DOHH2 (cell line): ENCODE data around the gene MIF.
"Not testable (repeated sequence)": the region's sequence is repeated elsewhere in the genome, so short reads cannot be mapped to it uniquely, and the experiment has no call there.

ENCODE experiments used
- H3F3A ChIP-seq: fragments of 200-600 bp; sonication (generic), shearing (Covaris generic); 2 replicates; pipeline ENCODE4 v1.6.0; 2016; ENCODE audit warnings: antibody characterized with exemption, mild to moderate bottlenecking; ENCODE audit not compliant: control insufficient read depth, insufficient read depth
- H3K27ac ChIP-seq: fragments of 200-600 bp; sonication (generic); 2 replicates; pipeline ENCODE4 v1.5.1; 2014; ENCODE audit warnings: low read depth, mild to moderate bottlenecking, low read length, moderate library complexity
- H3K27me3 ChIP-seq: fragments of 200-600 bp; sonication (generic); 2 replicates; pipeline ENCODE4 v1.6.1; 2014; ENCODE audit warnings: mild to moderate bottlenecking, low read length, mixed read lengths; ENCODE audit not compliant: control insufficient read depth
- H3K36me3 ChIP-seq: fragments of 200-600 bp; sonication (generic); 2 replicates; pipeline ENCODE4 v1.6.1; 2014; ENCODE audit warnings: mild to moderate bottlenecking, low read length, moderate library complexity, mixed read lengths; ENCODE audit not compliant: control insufficient read depth
- H3K4me1 ChIP-seq: fragments of 200-600 bp; sonication (generic); 2 replicates; pipeline ENCODE4 v1.6.1; 2014; ENCODE audit warnings: mild to moderate bottlenecking, low read length, mixed read lengths; ENCODE audit not compliant: control insufficient read depth
- H3K4me2 ChIP-seq: fragments of 200-600 bp; sonication (generic); 2 replicates; pipeline ENCODE4 v1.6.0; 2014; ENCODE audit warnings: mild to moderate bottlenecking, low read length, moderate library complexity
- H3K4me3 ChIP-seq: fragments of 200-600 bp; sonication (generic); 2 replicates; pipeline ENCODE4 v1.5.1; 2014; ENCODE audit warnings: mild to moderate bottlenecking, low read length, mixed read lengths
- H3K79me2 ChIP-seq: fragments of 200-600 bp; sonication (generic); 2 replicates; pipeline ENCODE4 v1.6.1; 2014; ENCODE audit warnings: mild to moderate bottlenecking, low read length, mixed read lengths; ENCODE audit not compliant: control insufficient read depth
- H3K9me2 ChIP-seq: fragments of 200-600 bp; sonication (generic); replicated peaks from 2 replicates; pipeline ENCODE4 v1.6.1; 2014; ENCODE audit warnings: mild to moderate bottlenecking, low read length, mixed read lengths; ENCODE audit not compliant: control insufficient read depth
- H3K9me3 ChIP-seq: fragments of 200-600 bp; sonication (generic); 2 replicates; pipeline ENCODE4 v1.6.1; 2014; ENCODE audit warnings: antibody characterized with exemption, low read length, mixed read lengths; ENCODE audit not compliant: control insufficient read depth, insufficient read depth
- H4K20me1 ChIP-seq: fragments of 200-600 bp; sonication (generic); 2 replicates; pipeline ENCODE4 v1.6.0; 2014; ENCODE audit warnings: low read depth, mild to moderate bottlenecking, antibody characterized with exemption, low read length, moderate library complexity; ENCODE audit not compliant: control insufficient read depth, insufficient read depth
- CTCF ChIP-seq: fragments of 200-600 bp; sonication (generic); IDR thresholded peaks from one replicate; pipeline ENCODE4 v1.5.1; 2014; ENCODE audit warnings: antibody characterized with exemption, mild to moderate bottlenecking, low read depth, low read length; ENCODE audit not compliant: poor library complexity, severe bottlenecking
- EZH2phosphoT487 ChIP-seq: fragments of 200-600 bp; sonication (generic); IDR thresholded peaks from 2 replicates; pipeline ENCODE4 v1.6.1; 2017; ENCODE audit warnings: borderline replicate concordance, mild to moderate bottlenecking, antibody characterized with exemption, low read length, moderate library complexity, mixed read lengths

Gene MIF

DNA sequence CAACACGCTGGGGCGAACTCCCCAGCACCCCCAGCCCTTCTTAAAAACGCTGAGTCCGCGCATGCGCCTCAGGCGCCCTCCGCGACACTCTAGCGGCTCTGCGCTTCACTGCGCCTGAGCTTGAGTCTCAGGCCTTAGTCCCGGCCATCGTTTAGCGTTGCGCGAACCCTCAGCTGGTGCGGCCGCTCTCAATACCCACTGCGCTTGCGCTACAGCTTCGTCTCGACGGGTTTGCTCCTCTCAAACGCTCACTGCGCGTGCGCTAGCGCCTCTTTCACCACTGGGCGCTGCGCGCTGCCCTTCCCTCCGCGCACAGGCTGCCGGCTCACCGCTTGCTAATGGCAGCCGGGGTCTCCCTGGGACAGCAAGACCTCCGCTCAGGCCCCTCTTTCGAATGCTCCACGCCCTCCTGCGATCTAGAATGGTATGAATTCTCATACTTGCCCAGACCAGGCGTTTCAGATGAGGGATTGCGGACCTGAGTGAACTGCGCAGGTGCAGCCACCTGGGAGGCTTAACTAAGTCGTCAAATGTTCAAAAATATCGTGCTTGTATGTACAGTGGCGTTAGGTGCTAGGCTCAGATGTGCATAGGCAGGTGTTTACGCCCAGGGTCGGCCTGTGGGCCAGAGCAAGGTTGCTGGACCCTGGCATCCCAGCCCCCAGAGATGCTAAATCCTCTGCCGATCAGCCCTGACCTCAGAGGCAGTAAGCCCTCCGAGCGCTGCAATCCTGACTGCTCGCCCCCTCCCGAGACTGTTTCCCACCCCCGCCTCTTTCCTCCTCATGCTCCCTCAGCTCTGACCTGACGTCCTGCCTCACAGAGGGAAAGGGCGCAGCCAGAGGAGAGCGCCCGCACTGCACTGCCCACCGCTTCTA is 36.3 kb upstream of the MIF start, which contains the start of gene SLC2A11:
Gene SLC2A11 (plus strand): TSS at position 270 of the 878 bp plus-strand sequence. CDS start 125 bp downstream, at position 395.
- no peaks in the 10 kb centered on the region for H3K27me3 ChIP-seq
- H3K36me3 ChIP-seq, result no peaks in the 10 kb centered on the region
- peaks cover 28% of the 10 kb centered on the region for H3K4me1 ChIP-seq
- no peaks in the 10 kb centered on the region for H4K20me1 ChIP-seq
- TF ChIP-seq EZH2phosphoT487, result no peak
- TF ChIP-seq CTCF, result peak; percentile 36
- H3K79me2 ChIP-seq, result peaks cover 14% of the 10 kb centered on the region
- no peaks in the 10 kb centered on the region for H3K9me3 ChIP-seq
- H3K27ac ChIP-seq, result peak within 1 kb of the TSS; percentile 82
- H3K4me2 ChIP-seq, result peak within 1 kb of the TSS; percentile 72
- peaks cover 3% of the 10 kb centered on the region; the same call in 1 of the 2 replicates for H3F3A ChIP-seq
- H3K9me2 ChIP-seq, result no peaks in the 10 kb centered on the region
- H3K4me3 ChIP-seq, result peak within 1 kb of the TSS; percentile 81

- Histone ChIP-seq H3K27ac (peak overlapping the region; percentile 82), H4K20me1 (no peaks in the 10 kb centered on the region), H3K4me1 (peaks cover 28% of the 10 kb centered on the region), H3K27me3 (no peaks in the 10 kb centered on the region), H3K9me3 (no peaks in the 10 kb centered on the region), H3K36me3 (no peaks in the 10 kb centered on the region), H3K79me2 (peaks cover 14% of the 10 kb centered on the region), H3F3A (peaks cover 3% of the 10 kb centered on the region; the same call in 1 of the 2 replicates), H3K9me2 (no peaks in the 10 kb centered on the region), H3K4me3 (peak overlapping the region; percentile 81), H3K4me2 (peak overlapping the region; percentile 72)
- TF ChIP-seq CTCF (no peak), EZH2phosphoT487 (no peak)
Measured at GRCh38 chr22:23858484-23858815, 35.7 kb upstream of the MIF start.

DNA sequence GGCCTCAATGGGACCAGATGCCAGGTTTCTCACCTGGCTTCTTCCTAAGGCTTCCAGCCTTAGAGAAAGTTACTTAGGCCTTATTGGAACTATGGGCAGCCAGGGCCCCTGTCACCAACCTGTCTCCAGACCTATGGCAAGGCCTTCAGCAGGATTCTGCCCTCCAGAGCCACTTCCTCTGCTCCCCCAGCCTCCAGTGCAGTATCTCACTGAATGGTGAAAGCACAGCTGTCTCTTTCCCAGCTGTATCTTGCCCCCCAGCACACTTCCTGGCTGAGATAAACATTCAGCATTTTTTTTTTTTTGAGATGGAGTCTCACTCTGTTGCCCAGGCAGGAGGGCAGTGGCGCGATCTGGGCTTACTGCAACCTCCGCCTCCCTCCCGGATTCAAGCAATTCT is 35.0 kb upstream of the MIF start:
- Histone ChIP-seq H4K20me1 (no peaks in the 10 kb centered on the region), H3F3A (peaks cover 3% of the 10 kb centered on the region; the same call in 1 of the 2 replicates), H3K4me1 (peaks cover 28% of the 10 kb centered on the region), H3K27me3 (no peaks in the 10 kb centered on the region), H3K27ac (no peak overlapping the region), H3K4me2 (peak overlapping the region; percentile 72), H3K9me3 (no peaks in the 10 kb centered on the region), H3K79me2 (peaks cover 14% of the 10 kb centered on the region), H3K36me3 (no peaks in the 10 kb centered on the region), H3K4me3 (peak overlapping the region; percentile 81), H3K9me2 (no peaks in the 10 kb centered on the region)
- TF ChIP-seq CTCF (no peak), EZH2phosphoT487 (no peak)

- not testable (repeated sequence) for H3K4me2 ChIP-seq, H3K27ac ChIP-seq, H3K36me3 ChIP-seq, H4K20me1 ChIP-seq, H3K27me3 ChIP-seq, H3K4me3 ChIP-seq, H3K9me2 ChIP-seq, H3K9me3 ChIP-seq, H3F3A ChIP-seq
- H3K79me2 ChIP-seq, result peaks cover 14% of the 10 kb centered on the region
- peaks cover 28% of the 10 kb centered on the region for H3K4me1 ChIP-seq
Measured at GRCh38 chr22:23860187-23860586, 34.0 kb upstream of the MIF start.
